LNCaP clone FGC (cell line): ENCODE data around the gene YJEFN3.

Experiments used
- DNase-seq: peaks from one replicate; pipeline ENCODE4 v3.0.0-alpha.2; 2011; ENCODE audit warnings: low read depth
- H3K4me3 ChIP-seq: 2 replicates; pipeline ENCODE4 v1.5.1; 2011; ENCODE audit warnings: mild to moderate bottlenecking, low read depth, low read length, control low read depth
- CTCF ChIP-seq: IDR thresholded peaks from 2 replicates; pipeline ENCODE4 v1.5.1; 2012; ENCODE audit warnings: mild to moderate bottlenecking; ENCODE audit not compliant: control insufficient read depth, insufficient read depth; ENCODE audit errors: extremely low read depth

Gene YJEFN3

GRCh38 chr19:19525611-19526380 is 2.9 kb upstream of the YJEFN3 start:
- no peak overlapping the region for H3K4me3 ChIP-seq
- TF ChIP-seq CTCF = no peak
- DNase-seq = no peak

GRCh38 chr19:19526581-19527370 is 1.9 kb upstream of the YJEFN3 start:
- DNase-seq = no peak
- no peak for TF ChIP-seq CTCF
- H3K4me3 ChIP-seq = no peak overlapping the region

- H3K4me3 ChIP-seq = no peak overlapping the region
- TF ChIP-seq CTCF = no peak
- DNase-seq = no peak
Measured at GRCh38 chr19:19527371-19527656, 1.4 kb upstream of the YJEFN3 start.

GRCh38 chr19:19527674-19528625 is 761 bp upstream of the YJEFN3 start:
- no peak for DNase-seq
- no peak overlapping the region for H3K4me3 ChIP-seq
- no peak for TF ChIP-seq CTCF

GRCh38 chr19:19529783-19530422 is 1.2 kb downstream of the YJEFN3 start:
- no peak overlapping the region for H3K4me3 ChIP-seq
- no peak for DNase-seq
- no peak for TF ChIP-seq CTCF

- DNase-seq = no peak
- H3K4me3 ChIP-seq = no peak overlapping the region
- TF ChIP-seq CTCF = no peak
Measured at GRCh38 chr19:19530423-19530804, 1.7 kb downstream of the YJEFN3 start.
